Adrenal gland (tissue), 12 donors: ENCODE data around the gene DUSP22. TPM values are rescaled to one million over a fixed set of nuclear protein-coding genes. Genes with fewer than 3 reads are reported as not detected.
A peak's percentile ranks its signal among the peaks of the same experiment; 100 is the strongest.

Experiments used
- DNase-seq, 7 donors: peaks; one replicate each; pipeline ENCODE4 v3.0.0-alpha.2; 2019 to 2020
- H3K27ac ChIP-seq, 5 donors: fragments of 200-600 bp; sonication (generic) in 4 of 5; 1 replicate in 3 of 5; 2 replicates in 2 of 5; pipeline versions ENCODE4 v1.5.1 to v1.8.0; 2016 to 2020; ENCODE audit warnings: mild to moderate bottlenecking in 1 of 5
- H3K27me3 ChIP-seq: fragments of 200-600 bp; 2 replicates; pipeline ENCODE4 v1.8.0; 2021
- H3K36me3 ChIP-seq, 2 donors: fragments of 200-600 bp; replicated peaks in 1 of 2; 1 replicate in 1 of 2; 2 replicates in 1 of 2; pipeline versions ENCODE4 v1.5.1 to v1.8.0; 2018 to 2022
- H3K4me1 ChIP-seq, 2 donors: fragments of 200-600 bp; replicated peaks in 1 of 2; 1 replicate in 1 of 2; 2 replicates in 1 of 2; pipeline versions ENCODE4 v1.5.1 to v1.8.0; 2018 to 2021
- H3K4me3 ChIP-seq, 4 donors: fragments of 200-600 bp; sonication (generic) in 3 of 4; one replicate each; pipeline ENCODE4 v1.5.1; 2016 to 2018
- H3K9me3 ChIP-seq, 3 donors: fragments of 200-600 bp; sonication (generic) in 1 of 3; replicated peaks in 1 of 3; 1 replicate in 2 of 3; 2 replicates in 1 of 3; pipeline versions ENCODE4 v1.5.1 to v1.8.0; 2016 to 2021
- CTCF ChIP-seq, 6 experiments: fragments of 450-650 bp in 4 of 6; fragments of 200-600 bp in 2 of 6; sonication (generic) in 1 of 6; IDR thresholded peaks; 1 replicate in 5 of 6; 2 replicates in 1 of 6; pipeline versions ENCODE4 v1.5.1 to v1.8.0; 2016 to 2021; ENCODE audit warnings: antibody characterized with exemption in 6 of 6, mild to moderate bottlenecking in 2 of 6, moderate library complexity in 1 of 6
- POLR2A ChIP-seq, 2 donors: fragments of 450-650 bp; IDR thresholded peaks; one replicate each; pipeline ENCODE4 v1.6.1; 2017; ENCODE audit warnings: antibody characterized with exemption in 2 of 2, mild to moderate bottlenecking in 2 of 2, moderate library complexity in 1 of 2
- WGBS, 4 donors: extraction: QIAGEN DNeasy Blood & Tissue Kit in 2 of 4; methylation state at CpG; one replicate each; pipeline versions ENCODE4 v1.1.5 to v1.1.7; 2013 to 2017; 5-methylcytosine and 5-hydroxymethylcytosine counted together
- intact Hi-C, 2 donors: fragments of 100-400 bp; cut with DNase I; formaldehyde crosslinking; loops; one replicate each; pipeline versions ENCODE4 v1.14.1 to v1.15.0; 2022 to 2023
- polyA plus RNA-seq, 3 donors: library from polyadenylated mRNA; stranded (reverse); fragments of 200-250 nt in 2 of 3; fragments of 350-450 nt in 1 of 3; fragmentation: Illumina TruSeq in 1 of 3; extraction: RNeasy Lipid Tissue Mini Kit (QIAGEN cat#74804) in 1 of 3; gene quantifications; one replicate each; pipeline ENCODE4 v1.2.3, GENCODE V29; 2013 to 2014
- total RNA-seq, 9 donors: library from RNA; depleted of rRNA in 4 of 9; stranded (reverse); fragments of >200 nt in 4 of 9; fragments of 120-200 nt in 1 of 9; fragmentation: NEBNext Ultra II Directional in 1 of 9; extraction: Animal tissue kit (Norgen Biotek cat#: 25700) in 1 of 9; gene quantifications; one replicate each; pipeline versions ENCODE4 v1.1.0 to v1.2.4, GENCODE V29; 2013 to 2023
- donor health status: healthy with polysubstance abuse.
- donor health status: Bipolar disorder and iron deficiency.
- donor health status: DM: yes; HTN: yes; CAD: no.
- donor health status: DM: no; HTN: no; CAD: no.
- donor health status: DM: no; HTN: no; CAD: no.
- donor health status: DM: yes; HTN: yes; CAD: no.

The DUSP22 gene
- total and polyA plus RNA-seq, 12 donors: 16.7 to 39.3 (median 25.9) TPM

GRCh38 chr6:346386-347030 lies 54.2 kb downstream of the DUSP22 start:
- intact Hi-C loops: no loop called here
- Histone ChIP-seq H3K27me3 (no peaks in the 10 kb centered on the region), H3K27ac (no peak overlapping the region), H3K36me3 (peaks cover 0 to 10% of the 10 kb centered on the region in 2 donors), H3K4me1 (no peaks in the 10 kb centered on the region), H3K4me3 (no peak overlapping the region), H3K9me3 (no peaks in the 10 kb centered on the region)
- DNase-seq: peak; percentile 51 to 84 (median 73)
- TF ChIP-seq POLR2A (IDR thresholded peaks at IDR 0.05) (no peak), CTCF (IDR thresholded peaks at IDR 0.05) (no peak)
- 62 to 72% (median 67%) methylated on average over 10 of the region's 10 CpGs for WGBS, 4 donors

- Histone ChIP-seq H3K27ac (no peak overlapping the region), H3K36me3 (peaks cover 0 to 10% of the 10 kb centered on the region in 2 donors), H3K27me3 (no peaks in the 10 kb centered on the region), H3K9me3 (no peaks in the 10 kb centered on the region), H3K4me1 (no peaks in the 10 kb centered on the region), H3K4me3 (no peak overlapping the region)
- TF ChIP-seq POLR2A (IDR thresholded peaks at IDR 0.05) (no peak), CTCF (IDR thresholded peaks at IDR 0.05) (no peak)
- WGBS, 4 donors: 86 to 91% (median 87%) methylated on average over 4 of the region's 4 CpGs
- intact Hi-C loops: no loop called here
- no peak for DNase-seq
Observed at GRCh38 chr6:347232-347631, 54.9 kb downstream of the DUSP22 start.

- 92 to 94% (median 93%) methylated on average over 27 of the region's 27 CpGs for WGBS, 4 donors
- H3K27me3 ChIP-seq: no peaks in the 10 kb centered on the region
- H3K9me3 ChIP-seq: no peaks in the 10 kb centered on the region
- H3K27ac ChIP-seq: no peak overlapping the region
- TF ChIP-seq POLR2A (IDR thresholded peaks at IDR 0.05) (no peak), CTCF (IDR thresholded peaks at IDR 0.05) (no peak)
- no peak for DNase-seq
- H3K4me3 ChIP-seq: no peak overlapping the region
- intact Hi-C loops: no loop called here
- peaks cover 0 to 10% of the 10 kb centered on the region in 2 donors for H3K36me3 ChIP-seq
- no peaks in the 10 kb centered on the region for H3K4me1 ChIP-seq
Observed at GRCh38 chr6:347951-348859, 55.9 kb downstream of the DUSP22 start.

- no peak overlapping the region for H3K27ac ChIP-seq
- intact Hi-C loops: no loop called here
- no peak overlapping the region for H3K4me3 ChIP-seq
- TF ChIP-seq CTCF (IDR thresholded peaks at IDR 0.05) (no peak), POLR2A (IDR thresholded peaks at IDR 0.05) (no peak)
- H3K9me3 ChIP-seq: no peaks in the 10 kb centered on the region
- H3K36me3 ChIP-seq: peaks cover 0 to 10% of the 10 kb centered on the region in 2 donors
- no peak for DNase-seq
- 86 to 89% (median 88%) methylated on average over 21 of the region's 21 CpGs for WGBS, 4 donors
- H3K4me1 ChIP-seq: no peaks in the 10 kb centered on the region
- H3K27me3 ChIP-seq: no peaks in the 10 kb centered on the region
Observed at GRCh38 chr6:348860-349396, 56.6 kb downstream of the DUSP22 start.
